ENCODE data around the gene SAMD14. TPM values are rescaled to one million over a fixed set of nuclear protein-coding genes. Genes with fewer than 3 reads are reported as not detected.

SAMD14 gene
- total RNA-seq, 1 experiment from 2014 or later, result not detected

DNA sequence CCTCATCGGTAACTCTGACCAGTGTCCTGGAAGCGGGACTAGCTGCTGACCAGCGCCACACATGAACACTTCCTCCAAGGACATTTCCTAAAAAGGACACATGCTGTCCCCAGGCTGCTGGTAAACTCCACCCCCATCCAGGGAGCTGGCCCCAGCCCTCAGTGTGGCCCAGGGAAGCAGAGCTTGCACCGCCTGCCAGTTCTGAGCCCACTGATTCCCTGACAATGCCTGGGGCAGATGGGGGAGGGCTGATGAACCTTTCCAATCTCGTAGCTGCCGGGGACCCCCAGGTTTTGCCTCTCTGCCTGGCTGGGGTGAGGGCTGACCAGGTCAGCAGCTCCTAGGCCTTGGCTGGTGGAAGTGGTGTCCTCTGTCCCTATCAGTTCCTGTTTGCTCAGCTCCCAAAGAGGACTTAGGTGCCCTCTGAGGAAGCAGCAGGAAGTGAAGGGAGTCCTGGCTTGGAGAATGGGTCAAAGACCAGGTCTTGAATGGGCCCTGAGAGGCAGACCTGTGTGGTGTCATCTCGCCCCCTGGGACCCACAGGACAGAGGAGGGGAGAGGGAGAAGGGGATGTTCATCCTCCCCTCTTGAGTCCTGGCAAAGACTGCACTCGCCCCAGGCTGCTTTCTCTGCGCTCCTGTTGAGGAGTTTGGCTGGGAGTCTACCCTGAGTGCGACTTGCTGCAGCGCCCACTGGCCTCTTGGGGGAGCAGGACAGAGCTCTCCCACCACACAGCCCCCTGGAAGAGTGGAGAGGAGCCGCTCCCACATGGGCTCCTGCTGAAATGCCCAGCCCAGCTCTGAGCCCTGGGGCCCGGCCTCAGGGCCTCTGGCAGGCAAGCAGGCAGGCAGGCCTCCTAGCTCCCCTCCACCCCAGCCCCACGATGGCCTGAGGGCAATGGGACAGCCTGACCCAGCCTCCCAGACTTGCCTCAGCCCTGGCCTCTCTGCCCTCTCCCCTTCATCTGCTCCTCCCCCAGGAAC is 18.0 kb downstream of the SAMD14 start:
- Histone ChIP-seq H3K36me3 (no peaks in the 10 kb centered on the region; the same call in 1 of the 2 replicates), H3K27me3 (no peaks in the 10 kb centered on the region), H3K9me3 (no peaks in the 10 kb centered on the region), H3K4me3 (no peak overlapping the region)
- DNase-seq, result no peak

- H3K9me3 ChIP-seq, result no peaks in the 10 kb centered on the region
- no peak for DNase-seq
- H3K4me3 ChIP-seq, result no peak overlapping the region
- H3K36me3 ChIP-seq, result peaks cover 4% of the 10 kb centered on the region; the same call in 1 of the 2 replicates
- no peaks in the 10 kb centered on the region for H3K27me3 ChIP-seq
Measured at GRCh38 chr17:50110591-50111349, 19.2 kb downstream of the SAMD14 start.

DNA sequence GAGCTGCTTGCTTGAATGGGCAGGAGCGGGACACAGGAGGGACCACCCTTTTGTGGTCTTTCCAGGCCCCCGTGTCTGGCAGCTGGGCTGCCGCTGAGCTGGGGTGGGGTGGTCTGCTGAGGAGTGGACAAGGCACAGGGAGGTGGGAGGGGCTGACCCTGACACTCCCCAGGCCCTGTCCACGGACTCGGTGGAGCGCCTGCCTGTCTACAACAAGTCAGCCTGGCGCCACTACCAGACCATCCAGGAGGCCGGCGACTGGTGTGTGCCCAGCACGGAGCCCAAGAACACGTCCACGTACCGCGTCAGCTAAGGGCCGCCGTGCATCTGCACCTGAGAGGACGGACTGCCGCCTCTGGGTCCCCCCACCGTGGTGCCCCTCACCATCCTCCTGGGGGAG is 20.2 kb downstream of the SAMD14 start:
- no peak for DNase-seq
- Histone ChIP-seq H3K27me3 (no peaks in the 10 kb centered on the region), H3K4me3 (no peak overlapping the region), H3K9me3 (no peaks in the 10 kb centered on the region), H3K36me3 (peaks cover 4% of the 10 kb centered on the region; the same call in 1 of the 2 replicates)

- Histone ChIP-seq H3K36me3 (peaks cover 4% of the 10 kb centered on the region; the same call in 1 of the 2 replicates), H3K27me3 (no peaks in the 10 kb centered on the region), H3K9me3 (no peaks in the 10 kb centered on the region), H3K4me3 (no peak overlapping the region)
- DNase-seq, result no peak
Measured at GRCh38 chr17:50109207-50109606, 20.8 kb downstream of the SAMD14 start.

DNA sequence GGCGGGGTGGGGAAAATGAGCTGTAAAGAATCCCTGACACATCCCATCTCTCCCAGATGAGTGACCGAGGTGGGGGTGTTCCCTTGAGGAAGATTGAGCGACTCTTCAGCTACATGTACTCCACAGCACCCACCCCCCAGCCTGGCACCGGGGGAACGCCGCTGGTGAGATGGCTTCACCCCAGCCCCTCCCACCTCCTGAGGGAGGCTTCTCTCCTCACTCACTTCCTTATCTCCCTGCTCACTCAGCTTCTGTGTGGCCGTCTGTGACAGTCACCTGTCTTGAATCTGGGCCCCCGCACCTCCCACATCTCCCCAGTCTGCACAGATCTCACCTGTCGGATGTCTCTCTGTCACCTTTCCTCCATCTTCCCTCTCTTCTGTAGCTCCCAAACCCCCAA is 21.4 kb downstream of the SAMD14 start:
- no peak for DNase-seq
- H3K27me3 ChIP-seq, result no peaks in the 10 kb centered on the region
- H3K9me3 ChIP-seq, result no peaks in the 10 kb centered on the region

DNA sequence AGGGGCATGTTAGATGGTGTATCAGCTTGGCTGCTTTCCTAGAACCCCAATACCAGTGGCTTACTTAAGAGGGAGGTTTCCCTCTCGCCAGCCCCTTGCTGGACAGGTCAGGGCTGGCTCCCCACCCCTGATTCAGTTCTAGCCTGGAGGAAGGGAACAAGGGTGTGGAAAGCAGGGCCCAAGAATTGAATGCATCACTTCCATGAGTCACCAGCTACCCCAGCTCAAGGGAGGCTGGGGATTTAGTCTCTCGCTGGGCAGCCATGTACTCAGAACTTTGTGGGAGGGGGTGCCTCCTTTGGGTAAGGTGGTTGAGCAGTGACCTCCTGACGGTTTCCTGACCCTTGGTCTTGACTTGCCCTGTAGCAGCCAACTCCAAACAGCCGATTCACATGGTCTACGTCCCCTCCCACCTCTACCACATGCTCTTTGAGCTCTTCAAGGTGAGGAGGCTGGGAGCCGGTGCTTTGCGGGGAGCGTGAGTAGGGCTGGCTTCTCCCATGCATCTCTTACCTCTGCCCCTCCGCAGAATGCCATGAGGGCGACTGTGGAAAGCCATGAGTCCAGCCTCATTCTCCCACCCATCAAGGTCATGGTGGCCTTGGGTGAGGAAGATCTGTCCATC is 22.1 kb downstream of the SAMD14 start:
- H3K27me3 ChIP-seq, result no peaks in the 10 kb centered on the region
- no peak overlapping the region for H3K4me3 ChIP-seq
- DNase-seq, result no peak
- H3K9me3 ChIP-seq, result no peaks in the 10 kb centered on the region
- H3K36me3 ChIP-seq, result peaks cover 4% of the 10 kb centered on the region; the same call in 1 of the 2 replicates

More for the DNA sequence above, 21.4 kb downstream of the SAMD14 start:
- H3K4me3 ChIP-seq, result no peak overlapping the region
- peaks cover 4% of the 10 kb centered on the region; the same call in 1 of the 2 replicates for H3K36me3 ChIP-seq

GRCh38 chr17:50106393-50107131 is 23.4 kb downstream of the SAMD14 start:
- H3K9me3 ChIP-seq, result no peaks in the 10 kb centered on the region
- H3K27me3 ChIP-seq, result no peaks in the 10 kb centered on the region
- peaks cover 4% of the 10 kb centered on the region; the same call in 1 of the 2 replicates for H3K36me3 ChIP-seq
- H3K4me3 ChIP-seq, result no peak overlapping the region
- no peak for DNase-seq

DNA sequence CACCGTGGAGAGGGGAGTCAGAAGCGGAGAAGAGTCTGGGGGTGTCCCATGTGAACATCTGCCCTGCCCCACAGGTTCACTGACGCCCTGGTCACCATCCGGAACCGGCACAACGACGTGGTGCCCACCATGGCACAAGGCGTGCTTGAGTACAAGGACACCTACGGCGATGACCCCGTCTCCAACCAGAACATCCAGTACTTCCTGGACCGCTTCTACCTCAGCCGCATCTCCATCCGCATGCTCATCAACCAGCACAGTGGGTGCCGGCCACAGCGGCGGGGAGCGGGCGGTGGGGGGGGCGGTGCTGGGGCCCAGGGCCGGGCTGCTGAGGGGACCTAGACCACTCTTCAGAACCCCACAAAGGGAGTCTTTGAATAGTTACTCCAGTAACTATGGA is 24.1 kb downstream of the SAMD14 start:
- H3K36me3 ChIP-seq, result peaks cover 4% of the 10 kb centered on the region; the same call in 1 of the 2 replicates
- H3K9me3 ChIP-seq, result no peaks in the 10 kb centered on the region
- H3K4me3 ChIP-seq, result no peak overlapping the region
- no peaks in the 10 kb centered on the region for H3K27me3 ChIP-seq
- no peak for DNase-seq

GRCh38 chr17:50103941-50104340 is 26.0 kb downstream of the SAMD14 start:
- Histone ChIP-seq H3K36me3 (peaks cover 4% of the 10 kb centered on the region; the same call in 1 of the 2 replicates), H3K4me3 (no peak overlapping the region), H3K27me3 (no peaks in the 10 kb centered on the region), H3K9me3 (no peaks in the 10 kb centered on the region)
- DNase-seq, result no peak

GRCh38 chr17:50103252-50103651 is 26.7 kb downstream of the SAMD14 start:
- no peak for DNase-seq
- Histone ChIP-seq H3K27me3 (no peaks in the 10 kb centered on the region), H3K4me3 (no peak overlapping the region), H3K9me3 (no peaks in the 10 kb centered on the region), H3K36me3 (peaks cover 4% of the 10 kb centered on the region; the same call in 1 of the 2 replicates)

GRCh38 chr17:50102164-50102991 is 27.6 kb downstream of the SAMD14 start:
- H3K27me3 ChIP-seq, result no peaks in the 10 kb centered on the region
- peaks cover 7% of the 10 kb centered on the region; the same call in 1 of the 2 replicates for H3K36me3 ChIP-seq
- DNase-seq, result no peak
- no peaks in the 10 kb centered on the region for H3K9me3 ChIP-seq
- H3K4me3 ChIP-seq, result no peak overlapping the region

- DNase-seq, result no peak
- peaks cover 5% of the 10 kb centered on the region; the same call in 1 of the 2 replicates for H3K36me3 ChIP-seq
- no peaks in the 10 kb centered on the region for H3K27me3 ChIP-seq
- H3K9me3 ChIP-seq, result no peaks in the 10 kb centered on the region
- H3K4me3 ChIP-seq, result no peak overlapping the region
Measured at GRCh38 chr17:50101346-50102163, 28.4 kb downstream of the SAMD14 start.

GRCh38 chr17:50100921-50101345 is 29.0 kb downstream of the SAMD14 start:
- Histone ChIP-seq H3K9me3 (no peaks in the 10 kb centered on the region), H3K4me3 (no peak overlapping the region), H3K36me3 (peaks cover 3% of the 10 kb centered on the region; the same call in 1 of the 2 replicates), H3K27me3 (no peaks in the 10 kb centered on the region)
- DNase-seq, result no peak

DNA sequence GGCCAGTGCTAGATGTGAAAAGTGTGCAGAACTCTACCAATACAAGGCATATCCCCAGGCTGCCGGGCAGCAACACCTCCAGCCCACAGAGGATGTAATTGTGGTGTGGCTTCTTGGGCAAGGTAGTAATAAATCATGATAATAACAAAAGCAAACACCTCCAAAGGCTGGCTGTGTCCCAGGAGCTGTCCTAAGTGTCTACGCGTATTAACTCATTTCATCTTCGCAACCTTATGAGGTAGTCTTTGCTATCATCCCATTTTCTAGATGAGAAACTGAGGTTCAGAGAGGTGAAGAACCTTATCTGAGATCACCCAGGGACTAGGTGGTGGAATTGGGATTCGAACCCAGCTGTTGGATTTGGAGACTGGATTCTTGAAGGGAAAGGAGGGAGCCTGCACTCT is 29.5 kb downstream of the SAMD14 start:
- Histone ChIP-seq H3K4me3 (no peak overlapping the region), H3K27me3 (no peaks in the 10 kb centered on the region), H3K9me3 (no peaks in the 10 kb centered on the region), H3K36me3 (peaks cover 3% of the 10 kb centered on the region; the same call in 1 of the 2 replicates)
- no peak for DNase-seq

All from MG63 (cell line).